Stimulated activated CD4-positive, alpha-beta T cell treated with anti-CD3 and anti-CD28 coated beads, Interleukin-1b, Interleukin-23, amount 100 ng/mL, for 24 hours (primary cell): ENCODE measurements around the gene BBS1.
"Not testable (repeated sequence)": the region's sequence is repeated elsewhere in the genome, so short reads cannot be mapped to it uniquely, and the experiment has no call there.

Source experiments
- DNase-seq, 4 experiments: peaks; one replicate each; pipeline ENCODE4 v3.0.0-alpha.2; 2020; ENCODE audit warnings: low read depth in 4 of 4, low spot score in 1 of 4

The BBS1 gene

GRCh38 chr11:66524304-66525040, 14.0 kb downstream of the BBS1 start:
- DNase-seq, result no peak

GRCh38 chr11:66529069-66529468, 18.6 kb downstream of the BBS1 start:
- no peak for DNase-seq

- no peak for DNase-seq
Observed at GRCh38 chr11:66529655-66530054, 19.2 kb downstream of the BBS1 start.

- DNase-seq, result no peak
Observed at GRCh38 chr11:66530927-66531709, 20.7 kb downstream of the BBS1 start.

- DNase-seq, result no peak
Observed at GRCh38 chr11:66531841-66532240, 21.4 kb downstream of the BBS1 start.

- no peak for DNase-seq
Observed at GRCh38 chr11:66532784-66533183, 22.3 kb downstream of the BBS1 start.

GRCh38 chr11:66539170-66539869, 28.9 kb downstream of the BBS1 start:
- no peak for DNase-seq

GRCh38 chr11:66539870-66540213, 29.4 kb downstream of the BBS1 start:
- DNase-seq, result no peak

DNA sequence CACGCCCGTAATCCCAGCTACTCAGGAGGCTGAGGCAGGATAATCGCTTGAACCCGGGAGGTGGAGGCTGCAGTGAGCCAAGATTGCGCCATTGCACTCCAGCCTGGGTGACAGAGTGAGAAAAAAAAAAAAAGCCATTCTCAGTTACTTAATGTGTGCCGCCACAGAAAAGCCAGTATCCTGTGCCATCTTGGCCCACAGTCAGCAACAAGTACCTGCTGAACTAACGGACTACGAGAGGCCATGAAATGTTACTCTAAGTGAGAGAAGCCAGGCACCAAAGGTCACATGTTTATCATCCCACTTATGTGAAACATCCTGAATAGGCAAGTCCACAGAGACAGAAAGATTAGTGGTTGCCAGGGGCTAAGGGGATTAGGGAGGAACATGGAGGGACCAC, 30.2 kb downstream of the BBS1 start:
- DNase-seq, result not testable (repeated sequence)

DNA sequence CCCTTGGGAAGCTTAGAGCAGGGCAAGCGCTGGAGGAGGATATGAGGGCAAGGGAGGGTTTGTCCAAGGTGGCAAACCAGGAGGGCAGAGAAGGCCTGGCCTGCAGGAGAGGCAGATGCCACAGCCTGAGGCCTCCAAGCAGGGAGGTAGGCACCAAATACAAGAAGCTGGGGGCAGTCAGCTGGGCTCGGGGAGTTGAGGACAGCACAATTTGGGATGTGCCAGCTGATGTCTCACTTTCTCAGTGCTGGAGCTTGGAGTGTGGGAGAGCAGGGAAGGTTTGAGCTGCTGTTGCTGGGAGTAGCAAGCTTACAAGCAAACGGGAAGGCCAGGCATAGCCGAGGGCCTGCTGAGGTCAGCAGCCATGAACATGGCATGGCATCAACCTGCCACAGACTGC, 31.5 kb downstream of the BBS1 start:
- no peak for DNase-seq

GRCh38 chr11:66542362-66542761, 31.9 kb downstream of the BBS1 start:
- no peak for DNase-seq

GRCh38 chr11:66543263-66544107, 33.0 kb downstream of the BBS1 start:
- DNase-seq, result peak in 1 of 4 experiments; percentile 25

GRCh38 chr11:66544952-66545351, 34.5 kb downstream of the BBS1 start:
- not testable (repeated sequence) for DNase-seq

- peak; percentile 62 to 91 (median 74) for DNase-seq
Observed at GRCh38 chr11:66545701-66546367, 35.4 kb downstream of the BBS1 start, which contains the start of gene ZDHHC24. ZDHHC24 (minus strand) TSS chr11:66546048; CDS start chr11:66546003, 45 bp downstream.

GRCh38 chr11:66546368-66546965, 36.0 kb downstream of the BBS1 start, which contains the start of gene ACTN3:
ACTN3 (plus strand) TSS chr11:66546903; CDS start chr11:66546938, 35 bp downstream.
- DNase-seq, result no peak

GRCh38 chr11:66546966-66547661, 36.7 kb downstream of the BBS1 start:
- DNase-seq, result no peak

- no peak for DNase-seq
Observed at GRCh38 chr11:66547662-66548009, 37.2 kb downstream of the BBS1 start.

GRCh38 chr11:66548041-66548440, 37.6 kb downstream of the BBS1 start:
- DNase-seq, result no peak
